GF-D8 (cell line): ENCODE data around the gene CYP2J2.
"Not testable (repeated sequence)": the region's sequence is repeated elsewhere in the genome, so short reads cannot be mapped to it uniquely, and the experiment has no call there.

Experiments used
- DNase-seq: peaks from one replicate; lab custom pipeline; 2025; lab: John Stamatoyannopoulos, UW

The CYP2J2 gene

DNA sequence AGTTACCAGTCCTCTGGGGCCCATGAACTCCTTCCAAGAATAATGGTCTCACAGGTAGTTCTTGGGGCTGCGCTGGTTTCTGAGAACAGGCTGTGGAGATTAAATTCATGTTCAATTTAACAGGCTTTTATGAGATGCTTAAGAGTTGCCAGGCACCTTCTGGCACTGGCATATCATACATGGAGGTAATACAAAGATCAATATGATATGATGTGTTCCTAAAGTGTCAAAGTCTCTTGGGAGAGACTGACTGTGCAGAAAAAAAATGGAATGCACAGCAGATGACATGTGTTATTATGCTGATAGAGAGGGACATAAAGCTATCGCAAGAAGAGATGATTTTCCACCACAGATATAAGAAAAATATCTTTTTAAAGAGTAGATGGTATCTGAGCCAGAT, 6.8 kb downstream of the CYP2J2 start:
- no peak for DNase-seq

- no peak for DNase-seq
Measured at GRCh38 chr1:59917785-59918180, 8.8 kb downstream of the CYP2J2 start.

- DNase-seq, result no peak
Measured at GRCh38 chr1:59917026-59917784, 9.4 kb downstream of the CYP2J2 start.

GRCh38 chr1:59915516-59915915, 11.1 kb downstream of the CYP2J2 start:
- no peak for DNase-seq

DNA sequence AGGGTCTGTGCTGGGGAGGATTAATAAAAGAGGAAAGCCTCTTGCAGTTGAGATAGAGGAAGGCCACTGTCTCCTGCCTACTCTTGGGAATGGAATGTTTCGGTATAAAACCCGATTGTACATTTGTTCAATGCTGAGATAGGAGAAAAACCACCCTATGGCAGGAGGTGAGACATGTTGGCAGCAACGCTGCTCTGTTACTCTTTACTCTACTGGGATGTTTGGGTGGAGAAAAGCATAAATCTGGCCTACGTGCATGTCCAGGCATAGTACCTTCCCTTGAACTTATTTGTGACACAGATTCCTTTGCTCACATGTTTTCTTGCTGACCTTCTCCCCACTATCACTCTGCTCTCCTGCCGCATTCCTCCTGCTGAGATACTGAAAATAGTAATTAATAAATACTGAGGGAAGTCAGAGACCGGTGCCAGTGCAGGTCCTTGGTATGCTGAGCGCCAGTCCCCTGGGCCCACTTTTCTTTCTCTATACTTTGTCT, 11.7 kb downstream of the CYP2J2 start:
- not testable (repeated sequence) for DNase-seq

- DNase-seq, result no peak
Measured at GRCh38 chr1:59908682-59909081, 17.9 kb downstream of the CYP2J2 start.

DNA sequence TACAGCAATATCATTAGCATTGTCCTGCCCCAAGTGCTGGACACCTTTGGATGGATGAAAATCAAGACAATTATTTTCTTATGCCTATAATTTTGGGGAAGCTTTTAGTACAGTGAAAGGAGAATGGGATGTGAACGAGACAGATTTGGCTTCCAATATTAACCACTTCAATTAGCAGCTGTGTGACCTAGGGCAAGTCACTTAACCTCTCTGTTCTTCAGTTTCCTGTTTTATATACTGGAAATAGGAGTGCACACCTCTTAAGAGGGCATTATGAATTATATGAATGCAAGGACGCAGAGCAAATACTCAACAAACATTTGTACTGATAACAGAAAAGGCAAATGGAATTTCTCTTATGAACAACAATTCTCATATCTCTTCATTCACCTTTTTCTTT, 18.5 kb downstream of the CYP2J2 start:
- DNase-seq, result no peak

DNA sequence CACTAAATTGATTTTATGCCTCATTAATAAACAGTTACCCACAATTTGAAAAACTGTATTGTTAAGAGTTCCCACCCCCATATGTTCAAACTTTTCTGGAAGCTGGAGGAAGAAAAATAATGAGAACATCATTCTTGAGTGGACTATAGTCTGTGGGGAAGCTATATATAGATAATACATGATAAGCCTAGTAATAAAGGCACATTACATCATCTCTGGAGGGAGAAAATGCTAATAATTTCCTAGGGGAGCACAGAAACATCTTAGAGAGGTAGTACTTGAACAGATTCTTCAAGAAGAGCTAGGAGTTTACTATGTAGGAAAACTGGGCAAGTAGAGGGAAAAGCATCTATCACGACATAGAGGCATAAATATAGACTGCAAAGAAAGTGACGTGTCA, 19.6 kb downstream of the CYP2J2 start:
- no peak for DNase-seq

- no peak for DNase-seq
Measured at GRCh38 chr1:59903141-59903754, 23.3 kb downstream of the CYP2J2 start.

DNA sequence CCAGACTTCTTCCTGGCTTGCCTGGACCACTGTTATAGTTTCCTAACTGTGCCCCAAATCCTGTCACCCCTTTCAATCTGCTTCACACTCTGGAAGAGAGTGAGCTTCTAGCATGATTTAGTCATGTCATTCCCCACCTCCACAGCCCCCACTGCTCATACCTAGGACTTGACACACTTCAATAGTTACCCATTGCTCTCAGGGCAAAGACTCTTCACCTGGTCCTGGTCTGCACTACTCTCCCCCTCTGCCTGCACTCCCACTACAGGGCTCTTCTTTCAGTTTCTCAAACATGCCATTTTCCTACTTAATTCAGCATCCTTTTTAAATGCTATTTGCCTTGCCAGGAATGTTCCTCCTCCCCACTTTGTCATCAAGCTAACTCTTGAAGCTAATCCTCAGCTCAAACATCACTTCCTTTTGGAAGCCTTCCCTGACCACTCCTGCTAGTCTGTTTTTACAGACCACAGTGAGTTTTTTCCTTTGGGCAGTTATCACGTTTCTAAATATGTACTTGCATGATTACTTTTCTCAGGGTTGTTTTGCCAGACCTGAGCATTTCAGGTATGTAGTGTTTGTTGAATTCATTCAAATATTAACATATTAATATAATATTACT, 24.7 kb downstream of the CYP2J2 start:
- DNase-seq, result no peak

GRCh38 chr1:59900640-59901039, 25.9 kb downstream of the CYP2J2 start:
- DNase-seq, result no peak

DNA sequence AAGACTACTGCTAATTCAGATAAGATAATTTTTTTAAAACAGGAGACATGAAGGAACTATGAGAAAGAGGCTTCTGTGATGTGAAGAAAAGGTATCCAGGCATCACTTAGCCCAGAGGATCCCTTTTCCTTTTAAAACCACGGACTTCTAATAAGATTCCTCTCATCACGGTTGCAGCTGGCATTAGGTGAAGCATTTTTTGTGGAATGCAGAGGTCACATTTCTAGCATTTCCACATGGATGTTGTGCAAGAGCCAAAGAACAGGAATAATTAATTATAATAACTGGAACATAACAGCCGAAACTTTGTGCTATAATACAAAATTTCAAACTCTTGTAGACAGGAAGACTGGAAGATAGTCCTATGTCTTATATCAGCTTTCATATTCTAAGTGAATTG, 27.6 kb downstream of the CYP2J2 start:
- no peak for DNase-seq

GRCh38 chr1:59897165-59897564, 29.4 kb downstream of the CYP2J2 start:
- no peak for DNase-seq

GRCh38 chr1:59892841-59893811, 33.4 kb downstream of the CYP2J2 start:
- no peak for DNase-seq

- DNase-seq, result no peak
Measured at GRCh38 chr1:59885160-59885832, 41.3 kb downstream of the CYP2J2 start.

DNA sequence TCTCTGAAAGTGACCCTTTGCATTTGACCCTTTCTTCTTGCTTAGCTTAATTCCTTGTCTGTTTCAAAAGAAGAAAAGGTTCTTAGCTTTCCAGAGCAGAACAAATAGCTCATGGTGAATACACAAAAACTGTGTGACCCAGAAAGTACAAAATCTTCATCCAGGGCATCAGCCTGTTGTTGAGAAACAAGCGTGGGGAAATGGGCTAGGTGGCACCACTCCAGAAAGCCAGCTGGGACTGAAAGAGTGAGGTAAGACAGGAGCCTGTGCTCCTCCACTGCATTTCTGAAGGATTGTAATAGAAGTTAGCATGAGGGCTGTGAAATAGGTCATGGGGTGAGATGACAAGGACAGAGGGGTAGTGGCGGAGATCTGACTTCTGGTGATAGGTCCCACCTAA, 45.8 kb downstream of the CYP2J2 start:
- DNase-seq, result no peak

DNA sequence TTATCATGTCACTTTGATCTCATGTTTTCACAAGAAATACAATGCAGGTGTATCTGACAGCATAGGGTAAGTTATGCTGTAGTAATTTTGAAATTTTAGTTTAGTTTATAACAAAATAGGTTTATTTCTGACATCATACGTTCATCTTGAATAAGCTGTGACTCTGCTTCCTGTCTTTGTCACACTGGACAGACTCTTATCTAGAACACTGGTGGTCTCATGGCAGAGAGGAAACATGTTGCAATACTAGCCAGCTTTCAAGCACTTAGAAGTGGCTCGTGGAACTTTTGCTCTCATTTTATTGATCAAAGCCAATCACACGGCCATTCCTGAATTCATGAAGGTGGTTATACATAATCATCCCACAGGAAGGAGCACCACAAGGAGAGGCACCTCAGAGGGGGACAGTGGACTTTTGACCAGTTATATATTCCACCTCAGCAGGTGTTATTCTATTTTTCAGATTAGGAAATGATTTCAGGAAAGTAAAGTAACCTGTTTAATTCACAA, 46.5 kb downstream of the CYP2J2 start:
- DNase-seq, result no peak

DNA sequence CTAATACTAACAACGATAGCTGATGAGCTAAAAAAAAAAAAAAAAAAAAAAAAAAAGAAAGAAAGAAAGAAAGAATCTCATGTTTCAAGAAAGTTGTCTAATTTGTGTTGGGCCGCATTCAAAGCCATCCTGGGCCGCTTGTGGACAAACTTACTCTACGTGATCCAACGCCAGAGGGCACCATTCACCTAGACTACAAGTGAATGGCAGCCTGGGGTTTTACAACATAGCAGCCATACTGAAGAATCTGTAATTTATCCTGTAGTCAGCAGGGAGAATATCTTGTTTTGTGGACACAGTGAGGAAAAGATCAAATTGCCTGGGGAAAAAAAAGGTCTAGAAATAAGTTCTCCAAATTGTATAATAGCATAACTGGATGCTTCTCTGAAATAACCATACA, 47.0 kb downstream of the CYP2J2 start:
- DNase-seq, result no peak

DNA sequence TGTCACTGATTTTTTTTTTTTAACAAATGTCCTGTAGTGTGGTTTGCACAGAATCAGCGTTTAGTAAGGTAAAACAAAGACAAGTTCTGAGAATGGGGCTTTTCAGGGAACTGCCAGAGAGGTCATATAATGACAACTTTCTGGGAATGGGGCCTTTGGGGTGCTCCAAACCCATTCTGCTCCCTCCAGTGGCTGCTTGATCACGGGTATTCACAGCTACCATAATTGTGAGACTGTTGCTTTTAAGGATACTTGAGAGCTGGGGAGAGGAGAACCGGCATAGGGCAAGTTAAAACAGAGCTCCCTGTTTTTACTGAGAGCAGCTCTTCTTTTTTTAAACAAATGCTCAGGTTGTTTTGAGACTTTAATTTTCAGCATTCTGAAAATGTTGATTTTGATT, 48.2 kb downstream of the CYP2J2 start:
- no peak for DNase-seq

GRCh38 chr1:59877108-59877682, 49.4 kb downstream of the CYP2J2 start:
- no peak for DNase-seq

- DNase-seq, result no peak
Measured at GRCh38 chr1:59871746-59872145, 54.8 kb downstream of the CYP2J2 start.
